Measurements from ENCODE around the gene GFM1.
"Not testable (repeated sequence)": the region's sequence is repeated elsewhere in the genome, so short reads cannot be mapped to it uniquely, and the experiment has no call there.

GFM1 gene

GRCh38 chr3:158678687-158679086 lies 34.4 kb downstream of the GFM1 start:
- DNase-seq: no peak

- peak; percentile 25 for DNase-seq
Observed at GRCh38 chr3:158679547-158680000, 35.2 kb downstream of the GFM1 start.

- no peak for DNase-seq
Observed at GRCh38 chr3:158680861-158681260, 36.5 kb downstream of the GFM1 start.

GRCh38 chr3:158683230-158683962 lies 39.1 kb downstream of the GFM1 start:
- peak; percentile 75 for DNase-seq

GRCh38 chr3:158685159-158685558 lies 40.8 kb downstream of the GFM1 start:
- peak; percentile 38 for DNase-seq

GRCh38 chr3:158693866-158694456 lies 49.6 kb downstream of the GFM1 start:
- not testable (repeated sequence) for DNase-seq

GRCh38 chr3:158696618-158697017 lies 52.3 kb downstream of the GFM1 start:
- DNase-seq: peak; percentile 11

- DNase-seq: no peak
Observed at GRCh38 chr3:158700559-158700958, 56.2 kb downstream of the GFM1 start.

GRCh38 chr3:158701420-158702065 lies 57.2 kb downstream of the GFM1 start:
- peak; percentile 60 for DNase-seq

- peak; percentile 76 for DNase-seq
Observed at GRCh38 chr3:158702815-158703481, 58.6 kb downstream of the GFM1 start.

- DNase-seq: no peak
Observed at GRCh38 chr3:158703566-158703965, 59.2 kb downstream of the GFM1 start.

- peak; percentile 99 for DNase-seq
Observed at GRCh38 chr3:158709666-158710083, 65.3 kb downstream of the GFM1 start.

- no peak for DNase-seq
Observed at GRCh38 chr3:158710601-158711000, 66.3 kb downstream of the GFM1 start.

GRCh38 chr3:158711886-158712285 lies 67.6 kb downstream of the GFM1 start:
- peak; percentile 96 for DNase-seq

GRCh38 chr3:158712443-158712842 lies 68.1 kb downstream of the GFM1 start:
- DNase-seq: no peak

- DNase-seq: peak; percentile 83
Observed at GRCh38 chr3:158713094-158713499, 68.8 kb downstream of the GFM1 start.

GRCh38 chr3:158717576-158717975 lies 73.2 kb downstream of the GFM1 start:
- DNase-seq: no peak

GRCh38 chr3:158718490-158719170 lies 74.3 kb downstream of the GFM1 start:
- peak; percentile 87 for DNase-seq

GRCh38 chr3:158722108-158722507 lies 77.8 kb downstream of the GFM1 start:
- no peak for DNase-seq

- DNase-seq: no peak
Observed at GRCh38 chr3:158723991-158724390, 79.7 kb downstream of the GFM1 start.

- peak; percentile 96 for DNase-seq
Observed at GRCh38 chr3:158725348-158726011, 81.2 kb downstream of the GFM1 start.
